ENCODE results near the gene SLC30A10.

- TF ChIP-seq TEAD4 (CRISPR knock-in tag; IDR thresholded peaks at IDR 0.05) = no peak
- no peak for TF ChIP-seq ATF3 (CRISPR knock-in tag; conservative IDR thresholded peaks at IDR 0.05)
- no peak for TF ChIP-seq ELF4 (CRISPR knock-in tag; IDR thresholded peaks at IDR 0.05; ENCODE audit: low read depth)
- no peak for TF ChIP-seq IRF1 (CRISPR knock-in tag; IDR thresholded peaks at IDR 0.05)
- TF ChIP-seq CTCF (IDR thresholded peaks at IDR 0.05) = no peak
- TF ChIP-seq ESRRA (CRISPR knock-in tag; IDR thresholded peaks at IDR 0.05; ENCODE audit: borderline replicate concordance) = no peak
- TF ChIP-seq E2F1 (CRISPR knock-in tag; IDR thresholded peaks at IDR 0.05) = no peak
Observed at GRCh38 chr1:219875860-219876259, 52.5 kb downstream of the SLC30A10 start.

Measured in WTC11 (cell line).